ENCODE results near the gene SPINK13.

DNA sequence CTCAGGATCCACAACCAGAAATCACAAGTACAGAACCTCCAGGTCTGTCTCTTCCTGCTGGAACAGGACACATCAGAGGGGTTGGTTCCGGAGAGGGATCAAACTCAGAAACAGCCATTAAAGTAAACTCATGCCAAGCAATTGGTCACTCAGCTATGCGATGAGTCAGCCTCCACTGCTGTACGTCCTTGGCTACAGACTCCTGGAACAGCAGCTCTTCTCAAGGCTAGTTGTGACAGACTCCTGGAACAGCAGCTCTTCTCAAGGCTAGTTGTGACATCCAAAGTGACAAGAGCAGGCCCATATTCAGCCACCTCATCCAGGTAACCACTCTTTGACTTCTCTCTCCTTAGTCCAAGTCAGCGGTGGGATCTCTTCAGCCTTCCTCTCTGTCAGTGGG lies at the start of gene SPINK13:
- TF ChIP-seq POLR2A (IDR thresholded peaks at IDR 0.05) (no peak), POLR2AphosphoS5 (IDR thresholded peaks at IDR 0.05) (no peak)
- TF ChIP-seq, protein P1, sequence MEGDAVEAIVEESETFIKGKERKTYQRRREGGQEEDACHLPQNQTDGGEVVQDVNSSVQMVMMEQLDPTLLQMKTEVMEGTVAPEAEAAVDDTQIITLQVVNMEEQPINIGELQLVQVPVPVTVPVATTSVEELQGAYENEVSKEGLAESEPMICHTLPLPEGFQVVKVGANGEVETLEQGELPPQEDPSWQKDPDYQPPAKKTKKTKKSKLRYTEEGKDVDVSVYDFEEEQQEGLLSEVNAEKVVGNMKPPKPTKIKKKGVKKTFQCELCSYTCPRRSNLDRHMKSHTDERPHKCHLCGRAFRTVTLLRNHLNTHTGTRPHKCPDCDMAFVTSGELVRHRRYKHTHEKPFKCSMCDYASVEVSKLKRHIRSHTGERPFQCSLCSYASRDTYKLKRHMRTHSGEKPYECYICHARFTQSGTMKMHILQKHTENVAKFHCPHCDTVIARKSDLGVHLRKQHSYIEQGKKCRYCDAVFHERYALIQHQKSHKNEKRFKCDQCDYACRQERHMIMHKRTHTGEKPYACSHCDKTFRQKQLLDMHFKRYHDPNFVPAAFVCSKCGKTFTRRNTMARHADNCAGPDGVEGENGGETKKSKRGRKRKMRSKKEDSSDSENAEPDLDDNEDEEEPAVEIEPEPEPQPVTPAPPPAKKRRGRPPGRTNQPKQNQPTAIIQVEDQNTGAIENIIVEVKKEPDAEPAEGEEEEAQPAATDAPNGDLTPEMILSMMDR (IDR thresholded peaks at IDR 0.05): no peak
